ENCODE measurements around the gene CPXM2.

The CPXM2 gene

GRCh38 chr10:123896246-123896927 is 4.8 kb upstream of the CPXM2 start:
- no peak overlapping the region for H3K4me3 ChIP-seq (replicated peaks in 1 of 2; ENCODE audit: low read depth in 2 of 2, low read length in 2 of 2)
- TF ChIP-seq, protein P1, sequence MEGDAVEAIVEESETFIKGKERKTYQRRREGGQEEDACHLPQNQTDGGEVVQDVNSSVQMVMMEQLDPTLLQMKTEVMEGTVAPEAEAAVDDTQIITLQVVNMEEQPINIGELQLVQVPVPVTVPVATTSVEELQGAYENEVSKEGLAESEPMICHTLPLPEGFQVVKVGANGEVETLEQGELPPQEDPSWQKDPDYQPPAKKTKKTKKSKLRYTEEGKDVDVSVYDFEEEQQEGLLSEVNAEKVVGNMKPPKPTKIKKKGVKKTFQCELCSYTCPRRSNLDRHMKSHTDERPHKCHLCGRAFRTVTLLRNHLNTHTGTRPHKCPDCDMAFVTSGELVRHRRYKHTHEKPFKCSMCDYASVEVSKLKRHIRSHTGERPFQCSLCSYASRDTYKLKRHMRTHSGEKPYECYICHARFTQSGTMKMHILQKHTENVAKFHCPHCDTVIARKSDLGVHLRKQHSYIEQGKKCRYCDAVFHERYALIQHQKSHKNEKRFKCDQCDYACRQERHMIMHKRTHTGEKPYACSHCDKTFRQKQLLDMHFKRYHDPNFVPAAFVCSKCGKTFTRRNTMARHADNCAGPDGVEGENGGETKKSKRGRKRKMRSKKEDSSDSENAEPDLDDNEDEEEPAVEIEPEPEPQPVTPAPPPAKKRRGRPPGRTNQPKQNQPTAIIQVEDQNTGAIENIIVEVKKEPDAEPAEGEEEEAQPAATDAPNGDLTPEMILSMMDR (IDR thresholded peaks at IDR 0.05; ENCODE audit: low read depth, low read length) = no peak
- DNase-seq (ENCODE audit: low read depth in 2 of 2) = no peak

- no peak overlapping the region for H3K4me3 ChIP-seq (replicated peaks in 1 of 2; ENCODE audit: low read depth in 2 of 2, low read length in 2 of 2)
- TF ChIP-seq, protein P1 (IDR thresholded peaks at IDR 0.05; ENCODE audit: low read depth, low read length) = no peak
- no peak for DNase-seq (ENCODE audit: low read depth in 2 of 2)
These were observed 2.0 kb upstream of the CPXM2 start for GRCh38 chr10:123893651-123894050.

- peak overlapping the region in 1 of 2 donors; percentile 3 for H3K4me3 ChIP-seq (replicated peaks in 1 of 2; ENCODE audit: low read depth in 2 of 2, low read length in 2 of 2)
- DNase-seq (ENCODE audit: low read depth in 2 of 2) = no peak
- TF ChIP-seq, protein P1 (IDR thresholded peaks at IDR 0.05; ENCODE audit: low read depth, low read length) = no peak
These were observed 857 bp downstream of the CPXM2 start for GRCh38 chr10:123890756-123891143.

DNA sequence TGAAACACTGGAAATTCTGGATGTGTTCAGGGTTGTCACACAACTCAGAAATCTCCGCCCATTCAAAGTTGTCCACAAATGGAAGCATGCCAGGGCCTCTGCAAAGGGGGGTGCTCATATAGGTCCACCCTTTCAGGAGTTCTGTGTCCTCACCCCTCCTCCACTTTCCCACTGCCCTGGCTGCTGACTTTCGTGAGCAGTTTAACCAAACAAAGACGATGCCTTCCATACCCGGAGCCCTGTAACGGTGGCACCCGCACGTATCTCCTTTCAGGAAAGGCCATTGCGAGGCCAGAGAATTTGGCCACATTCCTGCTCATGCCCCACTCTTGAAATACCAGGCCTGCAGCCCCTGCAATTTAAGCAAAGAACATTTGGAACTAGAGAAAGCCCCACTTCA is 1.4 kb downstream of the CPXM2 start:
- DNase-seq (ENCODE audit: low read depth in 2 of 2) = no peak
- H3K4me3 ChIP-seq (replicated peaks in 1 of 2; ENCODE audit: low read depth in 2 of 2, low read length in 2 of 2) = no peak overlapping the region
- TF ChIP-seq, protein P1 (IDR thresholded peaks at IDR 0.05; ENCODE audit: low read depth, low read length) = no peak

DNA sequence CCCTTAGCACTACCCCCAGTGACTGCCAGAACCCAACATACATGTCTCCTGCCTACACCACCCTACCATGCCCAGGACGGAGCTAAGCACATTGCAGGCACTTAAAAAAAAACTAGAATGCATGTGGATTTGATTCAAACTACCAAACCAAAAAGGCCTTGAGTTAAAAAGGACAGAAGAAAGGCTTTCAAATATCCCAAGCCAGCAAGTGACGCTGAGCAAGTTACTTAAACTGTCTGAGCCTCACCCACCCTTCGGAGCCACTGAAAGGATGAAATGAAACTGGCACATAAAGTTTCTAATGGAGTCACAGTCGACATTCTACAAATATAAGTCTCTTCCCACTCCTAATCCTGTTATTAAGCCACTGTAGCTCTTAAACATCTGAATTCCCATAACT is 1.8 kb downstream of the CPXM2 start:
- DNase-seq (ENCODE audit: low read depth in 2 of 2) = no peak
- TF ChIP-seq, protein P1 (IDR thresholded peaks at IDR 0.05; ENCODE audit: low read depth, low read length) = no peak
- H3K4me3 ChIP-seq (replicated peaks in 1 of 2; ENCODE audit: low read depth in 2 of 2, low read length in 2 of 2) = no peak overlapping the region

DNA sequence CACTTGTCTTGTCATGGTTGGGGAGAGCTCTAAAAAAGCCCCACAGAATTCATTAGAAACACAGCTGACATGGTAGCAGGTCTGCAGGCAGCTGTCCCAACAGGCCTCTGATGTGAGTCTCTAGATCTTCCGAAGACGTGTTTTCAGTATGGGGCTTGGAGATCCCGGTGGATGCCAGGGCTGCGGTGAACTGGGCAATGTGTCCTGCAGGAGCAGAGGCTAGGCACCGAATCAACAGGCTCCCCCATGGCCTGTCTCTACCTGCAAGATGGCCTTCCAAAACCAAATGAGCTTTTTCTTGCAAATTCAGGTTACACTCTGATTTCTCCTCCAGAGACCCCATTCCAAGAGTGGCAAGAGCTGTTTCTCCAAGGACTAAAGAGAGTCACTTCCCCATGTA is 2.9 kb downstream of the CPXM2 start:
- no peak for DNase-seq (ENCODE audit: low read depth in 2 of 2)
- no peak overlapping the region for H3K4me3 ChIP-seq (replicated peaks in 1 of 2; ENCODE audit: low read depth in 2 of 2, low read length in 2 of 2)
- TF ChIP-seq, protein P1 (IDR thresholded peaks at IDR 0.05; ENCODE audit: low read depth, low read length) = no peak

GRCh38 chr10:123888256-123888655 is 3.4 kb downstream of the CPXM2 start:
- TF ChIP-seq, protein P1 (IDR thresholded peaks at IDR 0.05; ENCODE audit: low read depth, low read length) = no peak
- no peak for DNase-seq (ENCODE audit: low read depth in 2 of 2)
- H3K4me3 ChIP-seq (replicated peaks in 1 of 2; ENCODE audit: low read depth in 2 of 2, low read length in 2 of 2) = no peak overlapping the region

Data from cardiac fibroblast (primary cell).